HG03139 (cell line): Measurements from ENCODE around the gene COLEC12.

Source experiments
- ATAC-seq: cut with Tn5 transposase; IDR thresholded peaks from one replicate; pipeline ENCODE4 v1.9.1; 2021; ENCODE audit not compliant: unreplicated experiment

The COLEC12 gene

DNA sequence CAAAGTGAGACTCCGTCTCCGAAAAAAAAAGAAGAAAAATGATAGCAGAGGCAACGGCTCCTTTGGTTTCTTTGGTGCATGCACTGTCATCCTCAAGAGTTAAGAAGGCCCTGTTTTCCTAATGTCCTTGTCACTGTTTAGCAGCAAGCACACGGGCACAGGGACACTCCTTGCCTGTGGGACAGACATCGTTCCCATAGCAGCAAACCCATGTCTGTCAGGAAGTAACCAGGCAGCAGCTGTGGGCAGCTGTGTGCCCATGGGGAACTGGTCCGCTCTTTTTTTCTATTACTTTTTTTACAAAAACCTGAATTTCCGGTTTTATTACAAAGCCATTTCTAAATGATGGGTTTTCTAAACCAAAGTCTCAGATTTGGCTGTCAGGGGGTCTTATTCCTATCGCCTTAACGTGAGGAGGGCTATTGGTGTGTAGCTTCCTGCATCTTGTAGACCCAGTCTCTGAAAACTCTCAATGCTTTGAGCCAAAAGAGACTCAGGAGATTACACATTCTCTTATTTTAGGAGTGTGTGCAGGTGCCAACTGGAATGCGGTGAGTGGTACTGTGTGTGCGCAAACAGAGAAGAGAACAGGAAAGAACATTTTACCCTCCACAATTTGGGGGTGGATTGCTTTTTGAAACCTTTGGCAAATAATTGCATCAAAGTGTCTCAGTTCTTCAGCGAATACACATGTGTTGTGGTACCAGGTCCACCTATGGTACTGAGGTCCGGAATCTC is 109.6 kb downstream of the COLEC12 start:
- ATAC-seq = no peak

DNA sequence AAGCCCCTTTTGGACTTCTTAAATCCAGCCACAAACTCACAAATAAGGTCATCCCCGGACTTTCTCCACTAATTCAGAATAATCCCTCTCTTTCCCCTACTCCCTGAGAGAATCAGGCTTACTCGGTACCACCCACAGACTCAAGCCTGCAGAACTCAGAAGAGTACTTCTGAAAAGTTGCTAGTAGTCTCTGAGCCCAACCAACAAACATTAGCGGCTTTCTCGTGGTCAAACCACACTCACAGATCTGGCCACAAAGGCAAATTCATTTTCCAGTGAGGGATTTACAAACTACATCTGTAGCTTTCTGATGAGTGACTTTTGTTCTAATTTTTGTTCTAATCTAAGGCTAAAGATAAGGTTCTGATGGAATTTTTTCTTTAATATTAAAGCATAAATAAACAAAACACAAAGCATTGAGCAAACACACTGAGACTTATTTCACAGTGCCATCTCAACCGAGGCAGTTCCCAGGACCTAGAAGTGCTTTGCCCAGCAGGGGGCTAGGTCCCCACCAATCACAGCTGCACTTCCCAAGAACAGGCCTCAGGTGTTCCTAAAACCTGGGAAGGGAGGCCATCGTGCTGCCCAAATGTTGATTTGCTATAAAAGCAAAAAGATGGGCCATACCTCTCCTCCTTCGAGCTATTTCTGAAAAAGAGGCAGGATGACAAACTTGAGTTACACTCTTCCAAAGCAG is 110.7 kb downstream of the COLEC12 start:
- ATAC-seq = no peak

DNA sequence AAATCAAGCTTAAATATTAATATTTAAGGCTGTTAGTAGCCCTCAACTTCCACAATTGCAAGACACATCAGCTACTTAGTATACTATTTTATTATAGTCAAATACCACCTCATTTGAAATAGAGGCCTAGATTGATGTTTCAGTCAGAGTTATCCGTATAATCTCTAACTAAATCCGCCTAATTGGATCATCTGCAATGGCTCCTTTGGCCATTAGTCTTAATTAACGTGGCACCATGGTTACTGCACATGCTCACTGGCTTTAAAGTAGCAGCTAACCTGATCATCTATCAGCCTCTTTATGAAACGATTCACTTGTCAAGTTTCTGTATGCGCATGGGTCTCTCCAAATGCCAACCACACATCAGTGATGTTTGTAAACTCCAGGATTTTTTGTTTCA is 112.3 kb downstream of the COLEC12 start:
- ATAC-seq = no peak

DNA sequence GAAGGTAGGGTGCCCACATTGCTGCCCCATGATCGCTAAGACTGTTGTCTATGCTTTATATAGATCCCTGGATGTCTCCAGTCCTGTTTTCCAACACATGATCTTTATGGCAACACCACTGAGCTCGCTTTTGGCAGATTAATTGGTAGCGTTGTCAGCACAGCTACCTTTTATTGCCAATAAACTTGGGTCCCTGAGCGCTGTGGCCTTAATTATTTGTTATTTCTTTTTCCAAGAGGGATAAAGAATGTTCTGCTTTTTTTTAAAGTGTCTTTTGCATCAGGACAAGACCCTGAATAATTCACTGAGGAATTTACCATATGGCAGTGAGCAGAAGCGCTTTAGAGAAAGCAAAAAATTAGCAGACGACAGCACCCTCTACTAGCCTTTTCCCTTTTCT is 113.5 kb downstream of the COLEC12 start:
- ATAC-seq = no peak

DNA sequence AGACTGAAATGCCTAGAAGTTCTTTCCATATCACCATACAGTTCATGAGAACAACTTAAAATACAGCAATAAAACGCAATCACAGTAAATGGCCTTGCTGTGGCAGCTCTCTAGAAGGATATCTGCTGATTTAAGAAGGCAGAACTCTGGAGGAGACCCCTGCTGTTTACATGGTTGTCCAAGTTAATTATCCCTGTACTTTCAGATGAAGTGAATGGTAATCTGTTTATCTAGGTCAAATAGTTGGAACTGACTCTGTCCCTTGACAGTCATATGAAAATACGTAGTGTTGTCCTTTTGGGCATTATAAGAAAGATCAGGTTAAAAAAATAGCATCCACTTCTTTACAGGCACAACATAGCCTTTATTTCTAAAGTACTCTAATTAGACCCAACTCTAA is 115.6 kb downstream of the COLEC12 start:
- ATAC-seq = no peak

DNA sequence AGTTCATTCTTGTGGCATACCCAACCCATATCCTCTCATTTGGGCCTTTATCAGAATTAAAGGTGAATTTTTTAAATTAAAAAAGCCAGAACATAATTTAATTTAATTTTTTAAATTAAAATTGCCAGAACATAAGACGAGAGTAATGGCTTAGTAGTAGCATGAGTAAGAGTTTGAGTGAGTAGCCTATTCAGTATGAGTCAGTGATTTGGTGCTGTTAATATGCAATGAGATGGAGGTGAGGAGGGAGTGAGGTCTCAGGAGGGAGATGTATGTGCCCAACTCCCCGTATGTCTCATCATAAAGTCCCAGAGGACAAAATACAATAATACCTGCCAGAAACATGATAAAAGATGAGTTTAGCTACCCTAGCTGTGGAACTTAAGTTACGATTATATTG is 117.4 kb downstream of the COLEC12 start:
- ATAC-seq = no peak

DNA sequence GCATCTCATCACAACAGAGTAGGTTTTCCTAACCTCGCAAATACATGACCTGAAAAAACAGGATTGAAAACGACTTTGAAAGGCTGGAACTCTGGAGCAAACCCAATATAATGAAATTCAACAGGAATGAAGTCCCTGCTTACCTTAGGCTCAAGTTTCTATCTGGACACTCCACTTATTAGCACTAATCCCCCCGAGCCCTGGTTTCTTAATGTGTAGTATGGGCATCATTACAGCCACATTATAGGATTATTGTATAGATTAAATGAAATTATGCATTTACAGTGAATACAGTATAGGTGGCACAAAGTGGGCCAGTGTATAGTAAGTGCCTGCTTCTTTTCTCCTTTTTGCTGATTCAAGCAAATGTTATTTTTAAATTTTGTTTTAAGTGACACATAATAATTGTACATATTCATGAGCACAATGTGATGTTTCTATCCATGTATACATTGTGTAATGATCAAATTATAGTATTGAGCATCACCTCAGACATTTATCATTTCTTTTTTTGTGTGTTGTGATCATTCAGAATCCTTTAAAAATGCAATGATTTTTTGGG is 118.0 kb downstream of the COLEC12 start:
- no peak for ATAC-seq

DNA sequence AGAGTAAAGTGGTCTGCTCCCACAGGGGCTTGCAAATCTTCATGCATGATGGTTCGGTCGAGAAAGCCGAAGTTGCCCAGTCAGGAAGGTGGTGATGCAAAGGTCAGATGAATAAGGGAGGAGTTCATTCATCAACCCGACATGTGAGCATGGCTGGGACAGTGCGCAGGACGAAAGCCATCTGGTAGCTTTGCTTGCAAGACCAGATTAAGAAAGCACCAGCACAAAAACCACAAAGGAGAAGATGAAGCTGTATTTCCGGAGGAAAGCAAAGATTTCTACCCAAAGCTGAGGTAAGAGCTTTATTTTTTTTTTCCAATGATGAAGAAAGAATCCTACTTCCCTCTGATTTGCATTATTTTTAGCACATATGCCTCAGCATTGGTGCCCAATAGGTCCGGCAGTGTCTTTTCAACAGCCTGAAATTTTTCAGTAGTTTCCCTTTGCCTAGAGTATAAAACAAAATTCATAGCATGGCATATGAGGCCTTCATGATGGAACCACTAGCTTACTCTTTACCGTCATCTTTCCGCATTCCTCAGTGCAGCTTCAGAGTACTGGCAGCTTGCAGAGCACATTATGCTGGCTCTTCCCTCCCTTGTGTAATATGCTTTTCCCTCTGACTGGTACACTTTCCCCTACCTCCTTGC is 120.7 kb downstream of the COLEC12 start:
- ATAC-seq = no peak

DNA sequence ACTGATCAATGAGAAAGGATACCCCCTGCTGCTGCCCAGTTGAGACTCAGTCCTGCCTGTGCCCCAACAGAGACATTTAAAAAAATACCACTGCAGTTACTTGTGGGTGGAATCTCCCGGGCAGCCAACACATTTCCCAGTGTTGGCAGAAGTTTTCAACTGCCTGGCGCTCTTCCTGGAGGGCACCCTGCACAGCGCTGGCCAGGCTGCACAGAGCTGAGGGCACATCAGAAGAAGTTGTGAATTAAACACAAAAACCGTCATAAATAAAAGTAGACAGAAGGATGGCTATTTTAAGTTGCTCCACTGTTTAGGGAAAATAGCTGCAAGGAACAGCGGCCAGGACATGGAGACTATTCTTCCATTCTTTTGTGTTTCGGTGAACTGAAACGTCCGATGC is 122.4 kb downstream of the COLEC12 start:
- no peak for ATAC-seq

DNA sequence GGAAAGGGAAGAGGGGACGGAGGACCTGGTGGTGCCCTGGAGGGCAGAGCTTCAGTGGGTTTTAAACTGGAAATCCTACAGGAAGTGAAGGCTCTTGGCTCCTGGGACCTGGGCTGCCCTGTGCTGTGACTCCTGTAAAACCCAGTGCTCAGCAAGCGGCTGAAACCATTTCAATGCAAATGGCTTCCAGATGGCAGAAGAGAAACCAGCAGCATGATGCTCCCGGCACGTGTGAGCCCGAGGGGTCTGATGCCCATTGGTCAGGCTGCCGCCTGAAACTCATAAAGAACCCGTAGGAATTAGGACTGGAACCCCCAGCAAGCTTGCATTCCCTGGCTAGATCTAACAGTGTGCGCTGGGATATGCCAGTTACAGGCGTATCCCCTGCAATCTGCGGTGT is 123.4 kb downstream of the COLEC12 start:
- ATAC-seq = no peak

DNA sequence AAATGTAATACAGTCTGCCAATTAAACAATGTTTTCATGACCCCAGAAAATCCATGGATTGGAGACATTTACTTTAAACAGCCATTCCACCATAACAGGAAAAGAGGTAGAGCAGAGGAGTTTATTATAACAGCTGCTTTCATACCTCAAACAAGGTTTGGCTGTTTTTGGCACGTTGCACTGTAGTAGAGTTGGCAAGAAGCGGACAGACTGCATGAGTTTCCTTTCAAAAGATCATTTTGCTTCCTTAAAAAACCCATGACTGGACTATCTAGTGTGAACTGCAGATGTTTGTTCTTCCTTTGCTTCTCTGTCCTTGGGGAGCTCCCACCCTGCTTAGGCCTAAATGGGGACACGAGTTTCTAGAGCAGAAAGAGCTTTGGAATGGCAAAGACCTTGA is 124.2 kb downstream of the COLEC12 start:
- ATAC-seq = no peak

DNA sequence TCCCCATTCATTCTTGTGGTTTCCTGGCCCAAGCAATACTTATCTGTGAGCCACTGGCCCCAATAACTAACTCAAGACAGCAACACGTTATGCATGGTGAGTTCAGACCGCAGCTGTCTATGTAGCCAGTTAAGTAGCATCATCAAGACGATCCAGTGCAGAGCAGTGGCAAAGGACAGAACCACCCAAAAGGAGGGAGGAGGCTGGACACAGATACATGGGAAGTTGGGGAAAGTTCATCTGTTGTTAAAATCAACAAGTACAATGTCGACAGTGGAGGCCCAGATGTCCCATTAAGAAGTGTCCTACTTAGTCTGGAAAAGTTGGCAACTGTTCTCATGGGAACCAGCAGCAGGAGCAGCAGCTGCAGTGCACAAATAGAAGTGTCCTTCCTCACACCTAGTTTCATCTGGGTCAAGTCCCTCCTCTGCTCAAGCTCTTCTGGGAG is 125.8 kb downstream of the COLEC12 start:
- peak; percentile 76 for ATAC-seq

DNA sequence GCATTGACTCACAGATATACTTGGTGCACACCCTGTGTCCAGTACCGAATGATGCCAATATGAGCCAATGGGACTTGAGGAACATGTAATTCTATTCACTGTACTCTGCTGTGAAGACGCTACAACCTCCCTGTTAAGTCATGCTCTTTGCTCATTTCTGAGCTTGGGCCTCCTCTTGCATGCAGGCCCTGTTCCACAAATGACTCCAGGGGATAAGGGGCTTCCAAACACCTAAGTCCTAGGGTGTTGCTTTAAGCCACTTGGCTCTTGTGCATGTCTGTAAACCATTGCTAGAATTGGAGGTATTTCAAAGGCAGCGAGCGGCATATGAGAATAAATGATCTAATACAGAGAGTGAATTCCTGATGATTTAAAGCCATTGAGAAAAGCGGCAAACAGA is 126.7 kb downstream of the COLEC12 start:
- ATAC-seq = no peak

DNA sequence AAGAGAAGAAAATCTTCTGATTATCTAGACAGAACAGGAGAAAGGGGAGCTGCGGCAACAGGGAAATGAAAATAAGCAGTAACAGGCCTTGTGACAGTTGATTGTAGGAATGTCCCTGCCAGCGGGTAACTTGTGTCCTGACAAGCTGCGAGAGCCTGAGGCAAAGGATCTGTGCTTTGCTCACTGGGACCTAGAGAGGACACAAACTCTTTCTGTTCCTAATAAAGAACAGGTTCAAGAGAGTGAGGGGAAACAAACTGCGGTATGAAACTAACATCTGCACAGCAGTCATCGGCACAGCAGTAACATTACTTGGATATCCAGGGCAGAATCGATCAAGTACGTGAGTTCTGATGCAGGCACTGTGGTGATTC is 128.9 kb downstream of the COLEC12 start:
- ATAC-seq = no peak

DNA sequence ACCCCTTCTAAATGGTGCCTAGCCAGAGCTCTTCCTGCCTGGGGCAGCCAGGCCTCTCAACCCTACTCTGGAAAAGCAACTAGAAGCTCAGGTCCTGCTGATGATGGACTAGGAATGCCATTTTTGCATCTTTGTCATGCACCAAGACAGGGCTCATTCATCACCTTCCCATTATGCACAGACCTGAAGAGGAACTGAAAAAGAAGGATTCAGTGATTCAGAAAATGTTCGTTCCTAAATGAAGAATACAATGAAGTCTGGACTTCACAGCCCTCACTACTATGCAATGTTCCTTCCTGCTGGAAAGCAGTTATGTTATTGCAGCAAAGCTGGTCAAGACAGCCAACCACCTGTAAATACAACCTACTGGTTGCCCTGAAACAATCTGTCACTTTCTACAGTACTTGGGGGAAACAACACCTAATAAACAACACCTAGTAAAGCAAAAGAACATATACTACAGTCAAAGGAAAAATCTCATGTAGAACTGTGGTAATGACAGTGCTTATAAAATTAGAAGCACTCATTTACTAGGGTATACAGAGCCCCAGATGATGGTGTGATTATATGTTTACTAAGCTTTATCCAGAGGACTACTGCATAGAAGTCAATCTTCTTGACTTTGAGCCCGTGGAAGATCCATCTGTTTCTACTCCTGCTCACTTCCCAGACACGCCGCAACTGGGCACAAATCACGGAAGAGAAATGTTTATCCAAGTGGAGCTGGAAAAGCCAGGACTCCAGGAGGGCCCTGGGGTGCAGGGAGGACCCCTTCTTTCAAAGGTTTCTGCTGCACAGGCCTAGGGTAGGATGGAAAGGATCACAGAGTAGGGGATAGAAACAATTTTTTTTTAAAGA is 129.5 kb downstream of the COLEC12 start:
- ATAC-seq = no peak

DNA sequence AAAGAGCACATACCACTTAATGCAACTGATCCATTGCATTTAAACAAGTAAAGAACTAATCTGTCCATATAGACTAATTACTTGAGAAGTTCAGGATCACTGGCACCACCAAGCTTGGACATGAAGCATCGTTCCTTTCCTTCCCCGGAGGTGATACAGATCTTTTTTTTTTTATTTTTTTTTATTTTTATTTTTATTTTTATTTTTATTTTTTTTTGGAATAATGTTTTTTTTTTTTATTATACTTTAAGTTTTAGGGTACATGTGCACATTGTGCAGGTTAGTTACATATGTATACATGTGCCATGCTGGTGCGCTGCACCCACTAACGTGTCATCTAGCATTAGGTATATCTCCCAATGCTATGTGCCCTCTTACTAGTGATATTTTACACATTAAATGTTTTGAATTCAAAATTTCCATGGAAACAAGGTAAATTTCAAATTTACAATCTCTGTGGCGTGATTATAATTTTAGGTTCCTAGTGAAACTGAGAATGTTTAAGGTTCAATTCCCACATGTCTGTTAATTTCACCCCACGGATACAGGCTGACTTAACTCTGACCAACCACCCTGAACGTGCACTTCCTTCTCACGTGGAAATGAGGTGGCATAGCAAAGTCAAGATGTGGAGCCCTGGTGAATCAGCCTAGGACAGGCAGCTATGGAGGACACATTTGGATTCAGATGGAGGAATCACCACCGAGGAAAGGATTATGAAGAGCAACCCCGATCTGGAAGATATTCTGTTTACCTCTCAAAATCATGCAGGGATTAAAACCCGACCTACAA is 131.1 kb downstream of the COLEC12 start:
- ATAC-seq = no peak

DNA sequence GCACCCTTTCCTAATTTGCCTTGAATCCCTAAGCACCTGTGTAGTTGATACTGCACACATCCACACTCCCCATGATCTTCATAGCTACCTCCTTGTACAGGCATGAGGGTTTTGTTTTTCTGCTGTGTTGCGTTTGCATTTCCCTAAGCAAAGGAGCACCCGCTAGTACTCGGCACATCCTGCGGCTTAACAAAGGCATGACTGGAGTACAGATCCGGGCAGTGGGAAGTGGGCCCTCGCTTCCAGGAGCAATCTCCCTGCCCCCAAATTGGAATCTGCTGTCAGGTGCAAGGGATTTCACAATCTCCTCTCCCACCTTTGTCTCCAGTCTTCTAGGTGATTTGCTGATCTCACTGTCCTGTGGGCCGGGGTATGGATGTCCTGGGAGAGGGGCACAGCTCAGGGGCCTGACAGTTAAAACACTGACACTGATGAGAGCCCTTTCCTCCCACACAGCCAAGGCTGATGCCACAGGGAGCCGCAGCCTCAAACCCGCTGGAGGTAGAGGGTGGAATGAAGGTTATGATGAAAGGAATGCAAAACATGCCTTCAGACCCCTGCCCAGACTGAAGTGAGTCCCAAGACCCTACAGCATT is 133.9 kb downstream of the COLEC12 start:
- ATAC-seq = no peak

DNA sequence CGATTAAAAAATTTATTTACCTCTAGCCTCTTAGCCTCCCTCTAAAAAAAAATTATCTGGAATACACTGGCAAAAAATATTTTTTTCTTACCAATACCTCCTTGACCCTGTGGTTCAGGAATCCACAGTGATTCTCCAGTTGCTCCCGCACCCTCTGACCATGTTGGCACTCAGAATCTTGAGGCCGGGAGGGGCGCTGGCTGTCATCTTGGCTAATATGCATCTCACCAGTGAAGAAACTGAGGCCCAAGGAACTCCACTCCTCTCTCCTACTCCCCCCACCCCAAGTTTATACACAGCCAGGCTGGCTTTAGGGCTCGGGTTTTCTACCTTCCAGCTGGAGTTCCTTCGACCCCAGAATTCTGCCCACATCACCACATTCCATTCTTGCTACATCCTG is 134.8 kb downstream of the COLEC12 start:
- no peak for ATAC-seq

DNA sequence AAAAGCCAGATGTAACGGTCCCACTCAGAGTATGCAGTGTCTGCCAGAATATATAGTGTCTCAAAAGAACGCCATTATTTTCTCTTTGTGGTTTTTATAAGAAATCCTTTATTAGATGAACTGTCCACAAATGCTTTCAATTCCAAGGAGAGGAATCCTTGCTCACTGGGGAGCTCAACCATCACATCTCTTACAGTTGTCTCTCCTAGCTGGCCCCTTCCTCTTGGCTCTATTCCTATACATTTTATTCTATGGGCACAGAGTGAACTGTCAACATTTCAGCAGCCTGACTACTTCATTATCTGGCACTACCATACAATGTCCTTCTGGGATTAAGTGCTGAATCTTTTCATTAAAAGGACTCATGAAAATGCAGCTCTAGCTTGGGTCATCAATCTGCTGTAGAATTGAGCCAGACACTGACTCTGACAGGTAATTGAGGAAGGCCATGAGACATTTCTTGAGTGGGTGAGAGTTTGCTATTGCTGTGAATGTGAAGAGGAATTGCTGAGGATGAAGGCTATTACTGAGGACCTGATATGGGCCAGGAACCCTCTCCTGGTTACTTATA is 136.2 kb downstream of the COLEC12 start:
- no peak for ATAC-seq
